ENCODE results near the gene DLG1.
"Not testable (repeated sequence)": the region's sequence is repeated elsewhere in the genome, so short reads cannot be mapped to it uniquely, and the experiment has no call there.

Gene DLG1

GRCh38 chr3:197203714-197204146 lies 94.7 kb downstream of the DLG1 start:
- no peak for TF ChIP-seq CTCF (IDR thresholded peaks at IDR 0.05; ENCODE audit: insufficient read depth, low read depth, low read length, missing control alignments)
- no peak for DNase-seq (ENCODE audit: low read depth)
- no peak overlapping the region for H3K4me3 ChIP-seq (ENCODE audit: low read length)

GRCh38 chr3:197202694-197203093 lies 95.7 kb downstream of the DLG1 start:
- TF ChIP-seq CTCF (IDR thresholded peaks at IDR 0.05; ENCODE audit: insufficient read depth, low read depth, low read length, missing control alignments), result no peak
- no peak for DNase-seq (ENCODE audit: low read depth)
- no peak overlapping the region for H3K4me3 ChIP-seq (ENCODE audit: low read length)

GRCh38 chr3:197201791-197202452 lies 96.5 kb downstream of the DLG1 start:
- no peak for TF ChIP-seq CTCF (IDR thresholded peaks at IDR 0.05; ENCODE audit: insufficient read depth, low read depth, low read length, missing control alignments)
- H3K4me3 ChIP-seq (ENCODE audit: low read length), result no peak overlapping the region
- peak; percentile 36 for DNase-seq (ENCODE audit: low read depth)

- DNase-seq (ENCODE audit: low read depth); H3K4me3 ChIP-seq (ENCODE audit: low read length): not testable (repeated sequence)
Measured at GRCh38 chr3:197200856-197201255, 97.6 kb downstream of the DLG1 start.

GRCh38 chr3:197197334-197197733 lies 101.1 kb downstream of the DLG1 start:
- no peak for DNase-seq (ENCODE audit: low read depth)
- H3K4me3 ChIP-seq (ENCODE audit: low read length), result no peak overlapping the region
- no peak for TF ChIP-seq CTCF (IDR thresholded peaks at IDR 0.05; ENCODE audit: insufficient read depth, low read depth, low read length, missing control alignments)

- DNase-seq (ENCODE audit: low read depth), result no peak
- TF ChIP-seq CTCF (IDR thresholded peaks at IDR 0.05; ENCODE audit: insufficient read depth, low read depth, low read length, missing control alignments), result no peak
- H3K4me3 ChIP-seq (ENCODE audit: low read length), result no peak overlapping the region
Measured at GRCh38 chr3:197196192-197196591, 102.2 kb downstream of the DLG1 start.

GRCh38 chr3:197195326-197195725 lies 103.1 kb downstream of the DLG1 start:
- TF ChIP-seq CTCF (IDR thresholded peaks at IDR 0.05; ENCODE audit: insufficient read depth, low read depth, low read length, missing control alignments), result no peak
- H3K4me3 ChIP-seq (ENCODE audit: low read length), result no peak overlapping the region
- DNase-seq (ENCODE audit: low read depth), result no peak

GRCh38 chr3:197193759-197194158 lies 104.7 kb downstream of the DLG1 start:
- not testable (repeated sequence) for DNase-seq (ENCODE audit: low read depth); H3K4me3 ChIP-seq (ENCODE audit: low read length)

Measured in epithelial cell of esophagus (primary cell).